ENCODE measurements around the gene DEDD. TPM values are rescaled to one million over a fixed set of nuclear protein-coding genes. Genes with fewer than 3 reads are reported as not detected.

Gene DEDD
- total and polyA plus RNA-seq, 10 of the 15 experiments (the other 5 are each of a cell fraction or from before 2014, with no cell fraction given), result 13.6 to 33.9 (median 30.3) TPM

- TF ChIP-seq RB1 (IDR thresholded peaks at IDR 0.05; ENCODE audit: borderline replicate concordance) (peak; percentile 50; the same call in 1 of the 2 replicates), BACH1 (IDR thresholded peaks at IDR 0.05; ENCODE audit: borderline replicate concordance) (peak; percentile 59; the same call in 1 of the 2 replicates), STAT1 (conservative IDR thresholded peaks at IDR 0.05) (no peak), BCL11A (IDR thresholded peaks at IDR 0.05; ENCODE audit: low read depth, low read length) (no peak), RELB (IDR thresholded peaks at IDR 0.05; ENCODE audit: low read depth) (0 out of 2 replicates have a peak, but pooled peaks have one; percentile 74), MTA2 (IDR thresholded peaks at IDR 0.05; ENCODE audit: low read depth) (no peak), IKZF1 (conservative IDR thresholded peaks at IDR 0.05) (peak; percentile 51), RUNX3 (IDR thresholded peaks at IDR 0.05; ENCODE audit: low read length) (peak; percentile 24), NFYA (IDR thresholded peaks at IDR 0.05; ENCODE audit: borderline replicate concordance, low read depth, low read length) (no peak), GATAD2B (conservative IDR thresholded peaks at IDR 0.05; ENCODE audit: low read depth) (peak; percentile 79), IKZF2 (IDR thresholded peaks at IDR 0.05) (0 out of 4 replicates have a peak, but pooled peaks of 1 of the 2 experiments have one; percentile 23), SREBF1 (IDR thresholded peaks at IDR 0.05; ENCODE audit: low read length) (no peak), SP1 (IDR thresholded peaks at IDR 0.05; ENCODE audit: low read depth, low read length) (no peak), SREBF2 (IDR thresholded peaks at IDR 0.05; ENCODE audit: low read length) (no peak), LARP7 (IDR thresholded peaks at IDR 0.05) (peak; percentile 69; the same call in 1 of the 2 replicates), MYC (IDR thresholded peaks at IDR 0.05; ENCODE audit: insufficient read depth, insufficient read length, insufficient replicate concordance, low read length, severe bottlenecking) (peak; percentile 39), GABPA (IDR thresholded peaks at IDR 0.05; ENCODE audit: low read depth) (peak; percentile 86), KAT2A (conservative IDR thresholded peaks at IDR 0.05; ENCODE audit: control insufficient read depth, low read depth, low read length) (no peak), STAT3 (IDR thresholded peaks at IDR 0.05; ENCODE audit: low read depth, low read length) (no peak)
- TF ChIP-seq, protein P1, sequence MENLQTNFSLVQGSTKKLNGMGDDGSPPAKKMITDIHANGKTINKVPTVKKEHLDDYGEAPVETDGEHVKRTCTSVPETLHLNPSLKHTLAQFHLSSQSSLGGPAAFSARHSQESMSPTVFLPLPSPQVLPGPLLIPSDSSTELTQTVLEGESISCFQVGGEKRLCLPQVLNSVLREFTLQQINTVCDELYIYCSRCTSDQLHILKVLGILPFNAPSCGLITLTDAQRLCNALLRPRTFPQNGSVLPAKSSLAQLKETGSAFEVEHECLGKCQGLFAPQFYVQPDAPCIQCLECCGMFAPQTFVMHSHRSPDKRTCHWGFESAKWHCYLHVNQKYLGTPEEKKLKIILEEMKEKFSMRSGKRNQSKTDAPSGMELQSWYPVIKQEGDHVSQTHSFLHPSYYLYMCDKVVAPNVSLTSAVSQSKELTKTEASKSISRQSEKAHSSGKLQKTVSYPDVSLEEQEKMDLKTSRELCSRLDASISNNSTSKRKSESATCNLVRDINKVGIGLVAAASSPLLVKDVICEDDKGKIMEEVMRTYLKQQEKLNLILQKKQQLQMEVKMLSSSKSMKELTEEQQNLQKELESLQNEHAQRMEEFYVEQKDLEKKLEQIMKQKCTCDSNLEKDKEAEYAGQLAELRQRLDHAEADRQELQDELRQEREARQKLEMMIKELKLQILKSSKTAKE (IDR thresholded peaks at IDR 0.05; ENCODE audit: low read depth, poor library complexity, severe bottlenecking), result no peak
- TF ChIP-seq, protein P2, sequence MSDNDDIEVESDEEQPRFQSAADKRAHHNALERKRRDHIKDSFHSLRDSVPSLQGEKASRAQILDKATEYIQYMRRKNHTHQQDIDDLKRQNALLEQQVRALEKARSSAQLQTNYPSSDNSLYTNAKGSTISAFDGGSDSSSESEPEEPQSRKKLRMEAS (IDR thresholded peaks at IDR 0.05; ENCODE audit: low read depth, low read length), result no peak
- TF ChIP-seq, protein P3, sequence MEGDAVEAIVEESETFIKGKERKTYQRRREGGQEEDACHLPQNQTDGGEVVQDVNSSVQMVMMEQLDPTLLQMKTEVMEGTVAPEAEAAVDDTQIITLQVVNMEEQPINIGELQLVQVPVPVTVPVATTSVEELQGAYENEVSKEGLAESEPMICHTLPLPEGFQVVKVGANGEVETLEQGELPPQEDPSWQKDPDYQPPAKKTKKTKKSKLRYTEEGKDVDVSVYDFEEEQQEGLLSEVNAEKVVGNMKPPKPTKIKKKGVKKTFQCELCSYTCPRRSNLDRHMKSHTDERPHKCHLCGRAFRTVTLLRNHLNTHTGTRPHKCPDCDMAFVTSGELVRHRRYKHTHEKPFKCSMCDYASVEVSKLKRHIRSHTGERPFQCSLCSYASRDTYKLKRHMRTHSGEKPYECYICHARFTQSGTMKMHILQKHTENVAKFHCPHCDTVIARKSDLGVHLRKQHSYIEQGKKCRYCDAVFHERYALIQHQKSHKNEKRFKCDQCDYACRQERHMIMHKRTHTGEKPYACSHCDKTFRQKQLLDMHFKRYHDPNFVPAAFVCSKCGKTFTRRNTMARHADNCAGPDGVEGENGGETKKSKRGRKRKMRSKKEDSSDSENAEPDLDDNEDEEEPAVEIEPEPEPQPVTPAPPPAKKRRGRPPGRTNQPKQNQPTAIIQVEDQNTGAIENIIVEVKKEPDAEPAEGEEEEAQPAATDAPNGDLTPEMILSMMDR (IDR thresholded peaks at IDR 0.05 in 2 of 3, conservative IDR thresholded peaks at IDR 0.05 in 1 of 3; ENCODE audit: control insufficient read depth in 2 of 3, extremely low read depth in 1 of 3, insufficient read depth in 1 of 3, low read depth in 3 of 3, low read length in 3 of 3), result no peak; a peak in 1 of 6 replicates
- TF ChIP-seq, protein P4, sequence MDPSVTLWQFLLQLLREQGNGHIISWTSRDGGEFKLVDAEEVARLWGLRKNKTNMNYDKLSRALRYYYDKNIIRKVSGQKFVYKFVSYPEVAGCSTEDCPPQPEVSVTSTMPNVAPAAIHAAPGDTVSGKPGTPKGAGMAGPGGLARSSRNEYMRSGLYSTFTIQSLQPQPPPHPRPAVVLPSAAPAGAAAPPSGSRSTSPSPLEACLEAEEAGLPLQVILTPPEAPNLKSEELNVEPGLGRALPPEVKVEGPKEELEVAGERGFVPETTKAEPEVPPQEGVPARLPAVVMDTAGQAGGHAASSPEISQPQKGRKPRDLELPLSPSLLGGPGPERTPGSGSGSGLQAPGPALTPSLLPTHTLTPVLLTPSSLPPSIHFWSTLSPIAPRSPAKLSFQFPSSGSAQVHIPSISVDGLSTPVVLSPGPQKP (IDR thresholded peaks at IDR 0.05; ENCODE audit: low read depth, low read length), result no peak; the same call in 1 of the 2 replicates
Measured at GRCh38 chr1:161117759-161118581, 14.5 kb downstream of the DEDD start, which contains the start of the genes NIT1 and PFDN2 (continued).

All from GM12878 (cell line).